NCI-H1436 (cell line): Measurements from ENCODE around the gene NSD1.
"Not testable (repeated sequence)": the region's sequence is repeated elsewhere in the genome, so short reads cannot be mapped to it uniquely, and the experiment has no call there.

ENCODE experiments used
- DNase-seq: peaks from one replicate; lab custom pipeline; 2025; lab: John Stamatoyannopoulos, UW

NSD1 gene

DNA sequence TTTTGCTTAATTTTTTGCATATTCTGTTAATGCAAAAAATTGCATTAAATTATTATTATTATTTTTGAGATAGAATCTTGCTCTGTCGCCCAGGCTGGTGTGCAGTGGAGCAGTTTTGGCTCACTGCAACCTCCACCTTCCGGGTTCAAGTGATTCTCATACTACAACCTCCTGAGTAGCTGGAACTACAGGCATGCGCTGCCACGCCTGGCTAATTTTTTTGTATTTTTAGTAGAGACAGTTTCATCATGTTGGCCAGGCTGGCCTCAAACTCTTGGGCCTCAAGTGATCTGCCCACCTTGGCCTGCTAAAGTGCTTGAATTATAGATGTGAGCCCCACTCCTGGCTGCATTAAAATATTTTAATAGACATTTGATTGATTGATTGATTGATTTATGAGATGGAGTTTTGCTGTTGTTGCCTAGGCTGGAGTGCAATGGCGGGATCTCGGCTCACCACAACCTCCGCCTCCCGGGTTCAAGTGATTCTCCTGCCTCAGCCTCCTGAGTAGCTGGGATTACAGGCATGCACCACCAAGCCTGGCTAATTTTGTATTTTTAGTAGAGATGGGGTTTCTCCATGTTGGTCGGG, 44.4 kb downstream of the NSD1 start:
- not testable (repeated sequence) for DNase-seq

DNA sequence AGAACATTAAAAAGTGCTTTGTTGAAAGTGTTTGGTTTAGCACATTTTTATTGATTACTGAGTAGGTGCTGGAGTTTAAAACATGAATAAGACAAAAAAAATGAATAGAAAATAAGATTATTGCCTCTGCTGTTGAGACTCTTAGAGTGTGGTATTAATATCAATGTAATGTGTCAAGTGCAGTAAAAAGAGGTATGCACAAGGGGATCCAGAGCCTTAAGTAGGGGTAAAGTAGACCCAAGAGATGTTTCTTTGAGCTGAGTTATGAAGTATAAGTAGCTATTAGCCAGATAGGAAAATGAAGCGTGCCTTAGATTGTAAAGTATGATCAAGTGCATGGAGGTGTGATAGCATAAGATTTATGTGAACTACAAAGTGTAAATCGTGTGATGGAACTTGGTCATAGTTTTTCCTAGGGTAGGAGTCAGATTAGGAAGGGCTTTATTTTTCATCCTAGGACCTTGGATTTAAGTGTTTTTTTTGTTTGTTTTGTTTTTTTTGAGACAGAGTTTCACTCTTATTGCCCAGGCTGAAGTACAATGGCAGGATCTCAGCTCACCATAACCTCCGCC, 45.2 kb downstream of the NSD1 start:
- no peak for DNase-seq

GRCh38 chr5:177179431-177179830, 45.9 kb downstream of the NSD1 start:
- DNase-seq = no peak

DNA sequence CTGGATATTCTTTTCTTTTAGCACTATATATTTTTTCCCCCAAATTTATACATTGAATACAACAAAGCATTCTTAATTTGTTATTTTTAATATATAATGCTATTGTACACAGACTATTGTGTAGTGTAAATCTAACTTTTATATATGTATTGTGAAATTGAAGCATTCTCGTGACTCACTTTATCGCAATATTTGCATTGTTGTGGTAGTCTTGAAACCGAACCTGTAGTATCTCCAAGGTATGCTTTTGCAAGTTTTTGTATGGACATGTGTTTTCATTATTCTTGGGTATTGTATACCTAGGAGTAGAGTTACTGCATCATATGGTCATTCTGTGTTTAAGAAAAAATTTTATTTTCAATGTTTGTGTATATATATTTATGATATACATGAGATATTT, 49.6 kb downstream of the NSD1 start:
- no peak for DNase-seq

GRCh38 chr5:177183766-177184360, 50.3 kb downstream of the NSD1 start:
- no peak for DNase-seq

DNA sequence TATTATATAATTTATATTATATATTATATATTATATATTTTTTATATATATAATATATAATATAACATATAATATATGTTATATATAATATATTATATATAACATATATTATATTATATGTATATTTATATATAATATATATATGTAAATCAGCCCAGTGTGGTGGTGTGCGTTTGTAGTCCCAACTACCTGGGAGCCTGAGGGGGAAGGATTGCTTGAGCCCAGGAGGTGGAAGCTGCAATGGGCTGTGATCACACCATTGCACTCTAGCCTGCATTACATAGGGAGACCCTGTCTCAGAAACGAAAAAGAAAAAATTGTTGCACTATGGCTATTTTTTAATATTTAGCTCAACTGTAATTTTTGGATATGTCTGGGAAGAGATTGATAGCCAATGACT, 52.4 kb downstream of the NSD1 start:
- DNase-seq = no peak

GRCh38 chr5:177186645-177187044, 53.1 kb downstream of the NSD1 start:
- DNase-seq = no peak

DNA sequence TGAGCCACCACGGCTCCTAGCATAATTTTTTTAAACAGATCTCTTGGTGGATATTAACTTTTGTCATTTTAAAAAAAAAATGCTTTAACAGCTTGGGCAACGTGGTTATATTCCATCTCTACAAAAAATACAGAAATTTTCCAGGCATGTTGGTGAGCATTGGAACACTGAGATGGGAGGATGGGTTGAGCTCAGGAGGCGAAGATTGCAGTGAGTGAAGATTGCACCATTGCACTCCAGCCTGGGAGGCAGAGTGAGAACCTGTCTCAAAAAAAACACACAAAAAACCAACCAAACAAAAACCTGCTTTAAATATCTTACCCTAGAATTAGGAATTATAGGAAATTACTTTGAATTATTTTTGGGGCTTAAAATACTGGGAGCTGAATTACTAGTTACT, 55.2 kb downstream of the NSD1 start:
- DNase-seq = no peak

DNA sequence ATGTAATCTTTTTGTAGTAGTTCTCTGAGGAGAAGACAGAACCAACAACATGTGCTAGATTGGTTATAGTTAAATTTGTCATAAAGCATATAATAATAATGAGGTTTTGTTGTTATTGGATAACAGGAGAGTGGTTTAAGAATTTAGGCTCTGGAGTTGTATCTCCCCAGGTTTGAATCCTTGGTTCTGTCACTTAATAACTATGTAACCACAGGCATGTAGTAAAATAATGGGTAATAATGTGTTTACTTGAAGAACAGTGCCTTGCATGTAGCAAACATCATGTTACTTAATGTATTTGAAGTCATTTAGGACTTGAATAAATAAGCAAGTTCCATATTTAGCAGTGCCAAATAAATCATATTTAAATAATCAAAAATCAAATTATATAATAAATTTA, 55.8 kb downstream of the NSD1 start:
- no peak for DNase-seq

DNA sequence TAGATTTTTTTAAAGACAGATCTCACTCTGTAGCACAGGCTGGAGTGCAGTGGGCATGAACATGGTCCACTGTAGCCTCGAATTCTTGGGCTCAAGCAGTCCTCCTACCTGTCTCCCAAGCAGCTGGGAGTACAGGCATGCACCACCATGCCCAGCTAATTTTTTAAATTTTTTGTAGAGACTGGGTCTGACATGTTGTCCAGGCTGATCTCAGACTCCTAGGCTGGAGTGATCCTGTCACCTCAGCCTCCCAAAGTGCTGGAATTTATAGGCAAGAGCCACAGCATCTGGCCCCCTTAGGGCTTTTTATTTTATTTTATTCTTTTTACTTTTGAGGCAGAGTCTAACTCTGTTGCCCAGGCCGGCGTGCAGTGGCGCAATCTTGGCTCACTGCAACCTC, 56.4 kb downstream of the NSD1 start:
- DNase-seq = no peak

- DNase-seq = no peak
Observed at GRCh38 chr5:177194268-177194667, 60.7 kb downstream of the NSD1 start.

DNA sequence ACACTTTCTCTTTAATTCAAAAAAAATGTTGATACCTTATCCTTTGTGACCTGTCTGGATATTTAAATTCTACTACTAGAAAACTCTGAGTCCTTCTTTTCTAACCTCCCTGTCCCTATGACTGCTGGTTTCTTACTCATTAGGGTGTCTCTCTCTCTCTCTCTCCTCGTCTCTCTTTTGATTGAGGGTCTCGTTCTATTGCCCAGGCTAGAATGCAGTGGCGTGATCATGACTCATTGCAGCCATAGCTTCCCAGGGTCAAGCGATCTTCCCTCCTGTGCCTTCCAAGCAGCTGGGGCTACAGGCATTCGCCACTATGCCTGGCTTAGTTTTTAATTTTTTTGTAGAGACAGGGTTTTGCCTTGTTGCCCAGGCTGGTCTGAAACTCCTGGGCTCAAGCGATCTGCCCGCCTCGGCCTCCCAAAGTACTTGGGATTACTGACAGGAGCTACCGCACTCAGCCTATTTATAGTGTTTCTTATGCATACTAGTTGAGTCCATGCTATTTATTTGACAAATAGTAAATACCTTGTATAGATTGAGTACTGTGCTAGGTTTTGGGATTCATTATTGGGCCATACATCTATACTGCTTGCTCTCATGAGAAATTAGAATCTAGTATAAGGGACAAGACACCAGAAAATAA, 61.9 kb downstream of the NSD1 start:
- DNase-seq = no peak

GRCh38 chr5:177198738-177199137, 65.2 kb downstream of the NSD1 start:
- no peak for DNase-seq

DNA sequence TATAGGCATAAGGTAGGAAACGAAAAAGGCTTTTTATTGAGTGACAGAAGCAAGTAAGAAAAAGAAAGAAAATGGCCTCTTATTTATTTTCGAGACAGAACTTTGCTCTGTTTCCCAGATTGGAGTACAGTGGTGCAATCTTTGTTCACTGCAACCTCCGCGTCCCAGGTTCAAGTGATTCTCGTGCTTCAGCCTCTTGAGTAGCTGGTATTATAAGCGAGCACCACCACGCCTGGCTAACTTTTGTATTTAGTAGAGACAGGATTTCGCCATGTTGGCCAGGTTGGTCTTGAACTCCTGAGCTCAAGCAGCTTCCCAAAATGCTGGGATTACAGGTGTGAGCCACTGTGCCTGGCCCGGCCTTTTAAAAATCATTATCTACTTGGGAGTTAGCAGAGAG, 70.7 kb downstream of the NSD1 start:
- no peak for DNase-seq

- DNase-seq = no peak
Observed at GRCh38 chr5:177209610-177210009, 76.0 kb downstream of the NSD1 start.

- DNase-seq = no peak
Observed at GRCh38 chr5:177212242-177212641, 78.7 kb downstream of the NSD1 start.

DNA sequence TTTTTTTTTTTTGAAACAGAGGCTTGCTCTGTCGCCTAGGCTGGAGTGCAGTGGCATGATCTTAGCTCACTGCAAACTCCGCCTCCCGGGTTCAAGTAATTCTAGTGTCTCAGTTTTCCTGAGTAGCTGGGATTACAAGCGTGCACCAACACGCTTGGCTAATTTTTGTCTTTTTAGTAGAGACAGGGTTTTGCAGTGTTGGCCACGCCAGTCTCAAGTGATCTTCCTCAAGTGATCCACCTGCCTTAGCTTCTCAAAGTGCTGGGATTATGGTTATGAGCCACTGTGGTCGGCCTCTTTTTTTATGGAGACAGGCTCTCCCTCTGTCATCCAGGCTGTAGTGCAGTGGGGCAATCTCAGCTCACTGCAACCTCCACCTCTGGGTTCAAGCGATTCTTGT, 87.0 kb downstream of the NSD1 start:
- peak; percentile 0 for DNase-seq

DNA sequence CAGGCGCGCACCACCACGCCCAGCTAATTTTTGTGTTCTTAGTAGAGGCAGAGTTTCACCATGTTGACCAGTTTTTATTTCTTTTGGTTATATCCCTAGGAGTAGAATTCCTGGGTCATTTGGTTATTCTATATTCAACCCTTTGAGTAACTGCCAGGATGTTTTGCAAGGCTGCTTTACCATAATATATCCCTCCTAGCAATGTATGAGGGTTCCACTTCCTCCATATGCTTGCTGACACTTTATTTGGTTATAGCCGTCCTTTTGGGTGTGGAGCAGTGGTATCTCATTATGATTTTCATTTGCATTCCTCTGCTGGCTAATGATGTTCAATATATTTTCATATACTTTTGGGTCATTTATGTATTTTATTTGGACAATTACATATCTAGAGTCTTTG, 88.7 kb downstream of the NSD1 start:
- no peak for DNase-seq

DNA sequence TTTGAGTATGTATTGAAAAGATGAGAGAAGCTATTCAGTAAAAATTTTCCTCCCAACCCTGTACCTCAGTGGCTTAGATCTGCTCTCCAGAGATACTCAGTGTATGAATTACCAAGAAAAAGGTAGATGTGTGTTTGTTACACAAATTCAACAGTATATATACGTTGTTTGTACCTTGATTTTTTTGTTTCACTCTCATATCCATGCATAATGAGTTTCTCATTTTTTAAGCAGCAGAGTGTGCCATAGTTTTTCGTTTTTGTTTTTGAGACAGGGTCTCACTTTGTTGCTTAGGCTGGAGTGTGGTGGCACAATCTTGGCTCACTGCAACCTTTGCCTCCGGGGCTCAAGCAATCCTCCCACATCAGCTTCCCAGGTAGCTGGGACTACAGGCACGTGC, 92.2 kb downstream of the NSD1 start:
- no peak for DNase-seq

DNA sequence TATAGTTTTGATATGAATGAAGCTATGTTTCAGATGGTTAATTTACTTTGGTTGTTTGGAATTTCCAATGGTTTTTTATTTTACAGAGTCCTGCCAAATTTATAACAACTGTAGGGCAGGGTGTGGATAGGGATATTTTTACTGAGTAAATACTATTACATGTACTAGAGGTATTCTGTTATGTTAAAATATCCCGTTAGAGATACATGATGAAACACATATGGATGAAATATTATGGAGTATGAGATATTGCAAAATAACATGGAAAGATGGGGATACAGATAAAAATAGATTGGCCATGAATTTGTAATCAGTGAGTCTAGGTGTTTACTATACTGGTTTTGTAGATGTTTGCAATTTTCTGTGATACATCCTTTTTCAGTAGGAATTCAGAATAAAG, 93.3 kb downstream of the NSD1 start:
- DNase-seq = no peak

DNA sequence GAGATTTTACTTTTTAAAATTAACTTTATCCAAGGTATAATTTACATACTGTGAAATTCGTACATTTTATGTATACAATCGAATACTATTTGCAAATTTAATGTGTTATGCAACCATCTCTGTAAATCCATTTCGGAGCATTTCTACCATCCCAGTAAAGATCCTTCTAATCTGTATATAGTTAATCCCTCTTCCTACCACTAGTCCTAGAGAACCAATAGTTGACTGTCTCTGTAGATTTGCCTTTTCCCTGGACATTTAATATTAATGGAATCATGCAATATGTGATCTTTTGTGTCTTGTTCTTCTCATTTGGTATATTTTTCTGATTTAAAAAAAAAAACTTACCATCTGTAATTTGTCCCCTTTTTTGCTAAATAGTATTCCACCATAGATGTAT, 95.2 kb downstream of the NSD1 start:
- DNase-seq = no peak

GRCh38 chr5:177230660-177231059, 97.1 kb downstream of the NSD1 start:
- no peak for DNase-seq

GRCh38 chr5:177231479-177232250, 98.1 kb downstream of the NSD1 start:
- DNase-seq = no peak
